Natural killer cell (primary cell): Measurements from ENCODE around the gene ITIH2. TPM values are rescaled to one million over a fixed set of nuclear protein-coding genes. Genes with fewer than 3 reads are reported as not detected.

Source experiments
- ATAC-seq, 3 donors: fragments of 150-1000 bp in 2 of 3; fragments of 200-7000 bp in 1 of 3; cut with Tn5 transposase; 1 replicate in 1 of 3; 2 replicates in 2 of 3; pipeline ENCODE4 v1.10.0; 2021; ENCODE audit warnings: mild to moderate bottlenecking in 2 of 3, moderate library complexity in 2 of 3
- DNase-seq, 2 donors: peaks; one replicate each; pipeline versions ENCODE4 v3.0.0 to v3.0.0-alpha.2; 2013 to 2021; ENCODE audit warnings: mixed read lengths in 1 of 2
- H3K27ac ChIP-seq: one replicate; pipeline ENCODE4 v1.5.1; 2013; ENCODE audit warnings: mild to moderate bottlenecking, low read length
- H3K27me3 ChIP-seq: one replicate; pipeline ENCODE4 v1.6.1; 2013; ENCODE audit warnings: low read length; ENCODE audit not compliant: control insufficient read depth, insufficient read depth
- H3K36me3 ChIP-seq: one replicate; pipeline ENCODE4 v1.6.1; 2013; ENCODE audit warnings: low read length; ENCODE audit not compliant: control insufficient read depth, insufficient read depth
- H3K4me1 ChIP-seq: one replicate; pipeline ENCODE4 v1.6.1; 2013; ENCODE audit warnings: low read length; ENCODE audit not compliant: control insufficient read depth, insufficient read depth
- H3K4me3 ChIP-seq: one replicate; pipeline ENCODE4 v1.5.1; 2013; ENCODE audit warnings: low read length
- H3K9me3 ChIP-seq: one replicate; pipeline ENCODE4 v1.6.1; 2013; ENCODE audit warnings: low read length; ENCODE audit not compliant: control insufficient read depth, insufficient read depth
- H3K27ac Mint-ChIP-seq, 2 donors: one replicate each; pipeline ENCODE4 v1.8.0; 2022; ENCODE audit warnings: mild to moderate bottlenecking in 2 of 2, mixed read lengths in 2 of 2, moderate library complexity in 1 of 2
- H3K27me3 Mint-ChIP-seq, 2 donors: one replicate each; pipeline ENCODE4 v1.8.0; 2022; ENCODE audit warnings: low read depth in 2 of 2, mixed read lengths in 2 of 2
- H3K36me3 Mint-ChIP-seq: one replicate; pipeline ENCODE4 v1.8.0; 2022; ENCODE audit warnings: mixed read lengths
- H3K4me1 Mint-ChIP-seq, 2 donors: one replicate each; pipeline ENCODE4 v1.8.0; 2022; ENCODE audit warnings: mixed read lengths in 2 of 2
- H3K4me3 Mint-ChIP-seq: one replicate; pipeline ENCODE4 v1.8.0; 2022; ENCODE audit warnings: mild to moderate bottlenecking, moderate library complexity, mixed read lengths
- H3K9me3 Mint-ChIP-seq, 2 donors: one replicate each; pipeline ENCODE4 v1.8.0; 2022; ENCODE audit warnings: mixed read lengths in 2 of 2
- WGBS: methylation state at CpG from one replicate; pipeline ENCODE4 v1.1.7; 2013; ENCODE audit warnings: missing lambda C conversion rate; ENCODE audit not compliant: insufficient coverage; 5-methylcytosine and 5-hydroxymethylcytosine counted together
- intact Hi-C: fragments of 100-400 bp; cut with micrococcal nuclease; formaldehyde crosslinking; loops from one replicate; pipeline ENCODE4 v1.14.2; 2022
- total RNA-seq, 4 donors: library from RNA; stranded (reverse); fragments of 120-200 nt in 1 of 4; gene quantifications; one replicate each; pipeline versions ENCODE4 v1.2.3 to v1.2.4, GENCODE V29; 2013 to 2022
- TF ChIP-seq, protein P1 (sequence below): fragments of 200-600 bp; IDR thresholded peaks from one replicate; pipeline ENCODE4 v1.8.0; 2022; ENCODE audit warnings: antibody characterized with exemption

Gene ITIH2
- total RNA-seq, 3 donors from 2014 or later (not counting 1 experiment from before 2014, with no cell fraction given) = not detected

DNA sequence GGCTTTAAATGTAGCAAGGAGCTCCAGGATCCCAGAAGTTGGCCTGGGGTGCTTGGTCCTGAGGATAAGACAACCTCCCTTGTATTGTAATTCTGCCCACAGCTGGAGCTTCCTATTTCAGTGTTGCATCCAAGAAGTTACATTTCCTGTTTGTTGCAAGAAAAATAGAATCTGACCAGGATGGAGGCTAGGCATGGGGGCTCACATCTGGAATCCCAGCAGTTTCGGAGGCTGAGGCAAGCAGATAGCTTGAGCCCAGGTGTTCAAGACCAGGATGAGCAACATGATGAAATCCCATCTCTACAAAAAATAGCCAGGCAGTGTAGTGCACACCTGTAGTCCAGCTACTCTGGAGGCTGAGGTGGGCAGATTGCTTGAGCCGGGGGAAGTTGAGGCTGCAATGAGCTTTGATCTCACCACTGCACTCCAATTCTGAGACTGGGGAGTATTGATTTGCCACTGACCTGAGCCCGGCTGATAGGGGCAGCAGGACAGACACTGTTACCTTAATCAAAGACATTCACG, 766 bp upstream of the ITIH2 start:
- Mint-ChIP-seq H3K27ac (no peak overlapping the region), H3K9me3 (no peaks in the 10 kb centered on the region), H3K36me3 (no peaks in the 10 kb centered on the region), H3K27me3 (peaks cover 35 to 56% of the 10 kb centered on the region in 2 donors), H3K4me1 (no peaks in the 10 kb centered on the region), H3K4me3 (no peak overlapping the region)
- H3K36me3 ChIP-seq = no peaks in the 10 kb centered on the region
- TF ChIP-seq, protein P1, sequence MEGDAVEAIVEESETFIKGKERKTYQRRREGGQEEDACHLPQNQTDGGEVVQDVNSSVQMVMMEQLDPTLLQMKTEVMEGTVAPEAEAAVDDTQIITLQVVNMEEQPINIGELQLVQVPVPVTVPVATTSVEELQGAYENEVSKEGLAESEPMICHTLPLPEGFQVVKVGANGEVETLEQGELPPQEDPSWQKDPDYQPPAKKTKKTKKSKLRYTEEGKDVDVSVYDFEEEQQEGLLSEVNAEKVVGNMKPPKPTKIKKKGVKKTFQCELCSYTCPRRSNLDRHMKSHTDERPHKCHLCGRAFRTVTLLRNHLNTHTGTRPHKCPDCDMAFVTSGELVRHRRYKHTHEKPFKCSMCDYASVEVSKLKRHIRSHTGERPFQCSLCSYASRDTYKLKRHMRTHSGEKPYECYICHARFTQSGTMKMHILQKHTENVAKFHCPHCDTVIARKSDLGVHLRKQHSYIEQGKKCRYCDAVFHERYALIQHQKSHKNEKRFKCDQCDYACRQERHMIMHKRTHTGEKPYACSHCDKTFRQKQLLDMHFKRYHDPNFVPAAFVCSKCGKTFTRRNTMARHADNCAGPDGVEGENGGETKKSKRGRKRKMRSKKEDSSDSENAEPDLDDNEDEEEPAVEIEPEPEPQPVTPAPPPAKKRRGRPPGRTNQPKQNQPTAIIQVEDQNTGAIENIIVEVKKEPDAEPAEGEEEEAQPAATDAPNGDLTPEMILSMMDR = no peak
- DNase-seq (no peak), ATAC-seq (no peak)
- H3K27me3 ChIP-seq = peaks cover 4% of the 10 kb centered on the region
- H3K27ac ChIP-seq = no peak overlapping the region
- H3K4me3 ChIP-seq = no peak overlapping the region
- H3K4me1 ChIP-seq = no peaks in the 10 kb centered on the region
- intact Hi-C loops = no loop called here
- WGBS = 87% methylated on average over 4 of the region's 4 CpGs
- no peaks in the 10 kb centered on the region for H3K9me3 ChIP-seq

DNA sequence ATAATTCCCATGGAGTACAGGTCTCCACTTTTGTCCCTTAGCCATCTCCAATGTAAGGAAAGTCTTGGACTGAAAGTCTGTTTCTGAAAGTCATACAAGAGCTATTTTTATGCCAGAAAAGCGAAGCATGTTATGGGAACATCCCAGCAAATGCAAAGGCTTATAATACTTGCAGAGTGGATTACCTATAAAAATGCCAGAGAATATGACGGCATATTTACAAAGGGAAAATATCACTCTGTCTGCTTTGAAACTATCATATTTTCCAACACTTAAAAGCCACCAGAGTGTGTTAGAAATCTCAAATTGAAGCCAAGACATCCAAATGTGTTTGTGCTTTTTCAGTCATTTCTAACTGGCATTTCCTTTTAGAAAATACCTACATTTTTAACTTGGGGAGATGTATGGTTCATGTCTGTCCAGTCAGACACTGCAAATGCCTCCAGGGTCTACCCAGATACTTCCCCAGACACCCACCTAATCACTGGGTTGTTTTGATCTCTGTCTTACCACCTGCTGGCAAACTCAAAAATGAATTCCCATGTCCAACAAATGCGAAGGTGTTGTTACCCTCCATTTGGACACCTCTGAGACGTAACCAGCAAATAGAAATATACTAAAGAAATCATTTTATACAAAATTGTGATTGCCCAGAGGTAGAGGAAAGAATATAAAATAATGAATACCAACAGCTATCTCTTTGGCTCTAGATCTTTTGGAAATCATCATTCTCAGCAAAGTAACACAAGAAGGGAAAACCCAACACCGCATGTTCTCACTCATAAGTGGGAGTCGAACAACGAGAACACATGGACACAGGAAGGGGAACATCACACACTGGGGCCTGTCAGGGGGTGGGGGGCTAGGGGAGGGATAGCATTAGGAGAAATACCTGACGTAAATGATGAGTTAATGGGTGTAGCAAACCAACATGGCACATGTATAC, 1.2 kb downstream of the ITIH2 start:
- Mint-ChIP-seq H3K4me1 (no peaks in the 10 kb centered on the region), H3K27me3 (peaks cover 36 to 58% of the 10 kb centered on the region in 2 donors), H3K4me3 (no peak overlapping the region), H3K36me3 (no peaks in the 10 kb centered on the region), H3K27ac (no peak overlapping the region), H3K9me3 (no peaks in the 10 kb centered on the region)
- Histone ChIP-seq H3K4me3 (no peak overlapping the region), H3K27me3 (peaks cover 4% of the 10 kb centered on the region), H3K27ac (no peak overlapping the region), H3K36me3 (no peaks in the 10 kb centered on the region), H3K4me1 (no peaks in the 10 kb centered on the region), H3K9me3 (no peaks in the 10 kb centered on the region)
- 91% methylated on average over 7 of the region's 8 CpGs for WGBS
- DNase-seq (no peak), ATAC-seq (no peak)
- TF ChIP-seq, protein P1 = no peak
- intact Hi-C loops = no loop called here

DNA sequence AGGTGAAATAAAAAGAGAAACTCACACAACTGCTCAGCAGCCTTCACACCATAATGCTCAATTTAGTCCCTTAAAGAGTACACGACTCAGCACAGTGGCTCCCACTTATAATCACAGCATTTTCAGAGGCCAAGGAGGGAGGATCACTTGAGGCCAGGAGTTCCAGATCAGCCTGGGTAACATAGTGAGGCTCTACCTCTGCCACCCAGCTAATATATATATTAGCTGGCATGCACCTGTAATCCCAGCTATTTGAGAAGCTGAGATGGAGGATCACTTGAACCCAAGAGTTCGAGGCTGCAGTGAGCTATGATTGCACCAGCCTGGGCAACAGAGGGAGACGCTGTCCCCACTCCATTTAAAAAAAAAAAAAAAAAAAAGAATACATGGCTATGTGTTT, 2.2 kb downstream of the ITIH2 start:
- Mint-ChIP-seq H3K27ac (no peak overlapping the region), H3K9me3 (no peaks in the 10 kb centered on the region), H3K27me3 (peaks cover 33 to 53% of the 10 kb centered on the region in 2 donors), H3K4me3 (no peak overlapping the region), H3K36me3 (no peaks in the 10 kb centered on the region), H3K4me1 (no peaks in the 10 kb centered on the region)
- no peak overlapping the region for H3K4me3 ChIP-seq
- ATAC-seq (no peak), DNase-seq (no peak)
- intact Hi-C loops = no loop called here
- H3K4me1 ChIP-seq = no peaks in the 10 kb centered on the region
- H3K36me3 ChIP-seq = no peaks in the 10 kb centered on the region
- TF ChIP-seq, protein P1 = no peak
- H3K27me3 ChIP-seq = peaks cover 4% of the 10 kb centered on the region
- no peaks in the 10 kb centered on the region for H3K9me3 ChIP-seq
- WGBS = 97% methylated on average over 3 of the region's 3 CpGs
- no peak overlapping the region for H3K27ac ChIP-seq
